Endothelial cell of umbilical vein (primary cell): ENCODE measurements around the gene NDUFB6. TPM values are rescaled to one million over a fixed set of nuclear protein-coding genes. Genes with fewer than 3 reads are reported as not detected.

Experiments used
- BruUV-seq: library from RNA; stranded (reverse); fragments of 400-500 nt; replicated peaks from 2 replicates; lab custom pipeline; 2021; lab: Mats Ljungman, UMichigan
- CTCF ChIA-PET: fragments of 300-600, 350-600 bp; sonication (Branson Sonifier 250); formaldehyde crosslinking; loops from one replicate; lab custom pipeline; 2021; ENCODE audit warnings: antibody characterized with exemption, inconsistent platforms; lab: Charles Lee
- POLR2A ChIA-PET: fragments of 300-600, 350-600 bp; sonication (Branson Sonifier 250); formaldehyde crosslinking; loops from one replicate; lab custom pipeline; 2021; ENCODE audit warnings: antibody characterized with exemption, inconsistent platforms; lab: Charles Lee
- DNase-seq: peaks from one replicate; pipeline ENCODE4 v3.0.0-alpha.2; 2011; ENCODE audit warnings: low read depth, low spot score
- FAIRE-seq: peaks from 2 replicates; lab custom pipeline; 2011; peaks lifted over from hg19 to GRCh38; lab: Jason Lieb, UNC
- H2AFZ ChIP-seq: 2 replicates; pipeline ENCODE4 v1.6.0; 2012; ENCODE audit warnings: low read depth, low read length, control low read depth, inconsistent platforms
- H3K27ac ChIP-seq: 2 replicates; pipeline ENCODE4 v1.5.1; 2011; ENCODE audit warnings: low read depth, mild to moderate bottlenecking, control low read depth, low read length, moderate library complexity; ENCODE audit not compliant: insufficient read depth
- H3K27me3 ChIP-seq, 2 experiments: 2 replicates each; pipeline versions ENCODE4 v1.6.0 to v1.6.1; 2011; ENCODE audit warnings: low read length in 2 of 2, mixed read lengths in 1 of 2; ENCODE audit not compliant: control insufficient read depth in 2 of 2, insufficient read depth in 2 of 2
- H3K36me3 ChIP-seq, 2 experiments: 2 replicates in 1 of 2; 3 replicates in 1 of 2; pipeline ENCODE4 v1.5.1; 2011; ENCODE audit warnings: low read length in 2 of 2, mild to moderate bottlenecking in 1 of 2, moderate library complexity in 1 of 2; ENCODE audit not compliant: control insufficient read depth in 2 of 2, insufficient read depth in 2 of 2; ENCODE audit errors: extremely low read depth in 1 of 2
- H3K4me1 ChIP-seq: 3 replicates; pipeline ENCODE4 v1.5.1; 2011; ENCODE audit warnings: mild to moderate bottlenecking, low read length; ENCODE audit not compliant: control insufficient read depth, insufficient read depth; ENCODE audit errors: extremely low read depth
- H3K4me2 ChIP-seq: 2 replicates; pipeline ENCODE4 v1.6.1; 2011; ENCODE audit warnings: low read length, control low read depth, mixed read lengths; ENCODE audit not compliant: insufficient read depth
- H3K4me3 ChIP-seq, 3 experiments: fragments of 200-600 bp in 1 of 3; sonication (generic), shearing (Covaris generic) in 1 of 3; replicated peaks in 1 of 3; 2 replicates each; pipeline ENCODE4 v1.5.1; 2011 to 2016; ENCODE audit warnings: control low read depth in 3 of 3, low read length in 3 of 3, mild to moderate bottlenecking in 2 of 3, inconsistent platforms in 1 of 3, low read depth in 1 of 3, moderate library complexity in 1 of 3; ENCODE audit not compliant: insufficient read depth in 1 of 3
- H3K79me2 ChIP-seq: 2 replicates; pipeline ENCODE4 v1.6.0; 2012; ENCODE audit warnings: low read length, inconsistent platforms; ENCODE audit not compliant: control insufficient read depth, insufficient read depth
- H3K9ac ChIP-seq: replicated peaks from 2 replicates; pipeline ENCODE3; 2011; ENCODE audit warnings: low read length, control low read depth; ENCODE audit not compliant: insufficient read depth; ENCODE audit errors: extremely low read depth
- H3K9me1 ChIP-seq: replicated peaks from 3 replicates; pipeline ENCODE4 v1.6.0; 2011; ENCODE audit warnings: mild to moderate bottlenecking, low read length; ENCODE audit not compliant: control insufficient read depth, insufficient read depth; ENCODE audit errors: extremely low read depth
- H3K9me3 ChIP-seq: replicated peaks from 2 replicates; pipeline ENCODE4 v1.5.1; 2012; ENCODE audit warnings: low read length, inconsistent platforms; ENCODE audit not compliant: control insufficient read depth, insufficient read depth
- H4K20me1 ChIP-seq: replicated peaks from 2 replicates; pipeline ENCODE3; 2011; ENCODE audit warnings: mild to moderate bottlenecking, low read length; ENCODE audit not compliant: control insufficient read depth, insufficient read depth; ENCODE audit errors: extremely low read depth
- CTCF ChIP-seq, 2 donors: IDR thresholded peaks; 1 replicate in 1 of 2; 2 replicates in 1 of 2; pipeline ENCODE4 v1.5.1; 2011; ENCODE audit warnings: low read length in 2 of 2, mild to moderate bottlenecking in 2 of 2, moderate library complexity in 2 of 2, control low read depth in 1 of 2, inconsistent platforms in 1 of 2, low read depth in 1 of 2; ENCODE audit not compliant: insufficient read depth in 1 of 2; ENCODE audit errors: extremely low read depth in 1 of 2
- EZH2 ChIP-seq: IDR thresholded peaks from 2 replicates; pipeline ENCODE4 v1.6.1; 2012; ENCODE audit warnings: borderline replicate concordance, low read depth, mild to moderate bottlenecking, moderate library complexity, low read length, inconsistent platforms; ENCODE audit not compliant: severe bottlenecking
- FOS ChIP-seq: IDR thresholded peaks from 2 replicates; pipeline ENCODE4 v1.6.1; 2011; ENCODE audit warnings: mild to moderate bottlenecking, low read length, moderate library complexity, borderline replicate concordance; ENCODE audit not compliant: insufficient read depth
- GATA2 ChIP-seq: IDR thresholded peaks from 2 replicates; pipeline ENCODE4 v1.7.0; 2011; ENCODE audit warnings: low read depth, mild to moderate bottlenecking, moderate library complexity, mixed read lengths, low read length; ENCODE audit not compliant: insufficient read length, insufficient read depth
- JUN ChIP-seq: IDR thresholded peaks from 2 replicates; pipeline ENCODE4 v1.6.1; 2011; ENCODE audit warnings: borderline replicate concordance, low read depth; ENCODE audit not compliant: insufficient read length, insufficient read depth
- MYC ChIP-seq: IDR thresholded peaks from one replicate; pipeline ENCODE4 v1.6.1; 2011; ENCODE audit warnings: mild to moderate bottlenecking, low read depth, low read length
- POLR2A ChIP-seq: IDR thresholded peaks from 2 replicates; pipeline ENCODE4 v1.6.1; 2012; ENCODE audit warnings: low read depth, mild to moderate bottlenecking, control low read depth, low read length
- POLR2AphosphoS5 ChIP-seq: IDR thresholded peaks from 2 replicates; pipeline ENCODE4 v1.6.1; 2012; ENCODE audit warnings: low read depth, mild to moderate bottlenecking, control low read depth, low read length, moderate library complexity; ENCODE audit not compliant: insufficient read depth
- dilution Hi-C: fragments of 300-500 bp; cut with MboI; formaldehyde crosslinking; loops from one replicate; pipeline ENCODE4 v1.15.0; 2019; ENCODE audit warnings: low sequenced_read_pairs; ENCODE audit not compliant: extremely low pct_ligation_motif_present
- intact Hi-C: fragments of 100-400 bp; cut with micrococcal nuclease; formaldehyde crosslinking; loops from one replicate; pipeline ENCODE4 v1.10.0; 2022
- polyA plus RNA-seq, 4 experiments: library from polyadenylated mRNA; depleted of rRNA in 3 of 4; stranded (reverse) in 3 of 4; unstranded in 1 of 4; fragments of >200 nt; gene quantifications; 2 replicates each; pipeline versions ENCODE4 v1.2.1 to v1.2.3, GENCODE V29; 2011 to 2012; ENCODE audit warnings: missing spikeins in 1 of 4
- total RNA-seq: library from RNA; stranded (reverse); gene quantifications from 2 replicates; pipeline ENCODE4 v1.2.3, GENCODE V29; 2021
- TF ChIP-seq, protein P1 (sequence below): IDR thresholded peaks from 2 replicates; pipeline ENCODE4 v1.6.1; 2011; ENCODE audit not compliant: insufficient read depth, insufficient read length

NDUFB6 gene
- total and polyA plus RNA-seq, 2 donors (not counting 3 experiments of a cell fraction or from before 2014, with no cell fraction given): 53.5 to 59.2 TPM

DNA sequence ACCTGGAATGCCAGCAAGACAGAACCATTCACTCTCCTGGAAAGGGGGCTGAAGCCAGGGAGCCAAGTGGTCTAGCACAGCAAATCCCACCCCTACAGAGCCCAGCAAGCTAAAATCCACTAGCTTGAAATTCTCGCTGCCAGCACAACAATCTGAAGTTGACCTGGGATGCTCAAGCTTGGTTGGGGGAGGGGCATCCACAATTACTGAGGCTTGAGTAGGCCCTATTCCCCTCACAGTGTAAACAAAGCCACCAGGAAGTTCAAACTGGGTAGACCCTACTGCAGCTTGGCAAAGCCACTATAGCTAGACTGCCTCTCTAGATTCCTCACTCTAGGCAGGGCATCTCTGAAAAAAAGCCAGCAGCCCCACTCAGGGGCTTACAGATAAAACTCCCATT lies 64.2 kb downstream of the NDUFB6 start:
- ChIA-PET POLR2A (no interaction called here), CTCF (interaction anchor here (0.6 to 4.1 kb wide), 7 partner anchors 11 to 130 kb away, joined by 3 to 28 read pairs (median 4); partner anchors contain the start of gene RIGI)
- FAIRE-seq: no peak

GRCh38 chr9:32503008-32503407 lies 70.0 kb downstream of the NDUFB6 start:
- CTCF ChIA-PET: interaction anchor here (1.7 kb wide), 1 partner anchor 23 kb away, joined by 11 read pairs; the partner anchor contains the start of gene RIGI
- no peaks in the 10 kb centered on the region for H3K9me1 ChIP-seq
- no peak for TF ChIP-seq GATA2
- no peak for TF ChIP-seq CTCF (IDR thresholded peaks at IDR 0.05; ENCODE audit: extremely low read depth in 1 of 2, insufficient read depth in 1 of 2, low read depth in 1 of 2, low read length in 2 of 2)
- no peak for TF ChIP-seq FOS
- no peak for TF ChIP-seq JUN
- no peak for TF ChIP-seq MYC
- TF ChIP-seq POLR2A: no peak
- no peak for TF ChIP-seq EZH2
- TF ChIP-seq, protein P1, sequence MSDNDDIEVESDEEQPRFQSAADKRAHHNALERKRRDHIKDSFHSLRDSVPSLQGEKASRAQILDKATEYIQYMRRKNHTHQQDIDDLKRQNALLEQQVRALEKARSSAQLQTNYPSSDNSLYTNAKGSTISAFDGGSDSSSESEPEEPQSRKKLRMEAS: no peak
- no peak for TF ChIP-seq POLR2AphosphoS5
- dilution Hi-C loops (no loop called here), intact Hi-C loops (loop anchor here (2.0 kb wide), 1 partner anchor 72 kb away; no protein-coding TSS in a partner anchor)
- H4K20me1 ChIP-seq: no peaks in the 10 kb centered on the region
- no peak overlapping the region for H2AFZ ChIP-seq
- DNase-seq (peak; percentile 12), FAIRE-seq (no peak)
- peak overlapping the region; percentile 19 for H3K4me2 ChIP-seq
- H3K79me2 ChIP-seq: peaks cover 5% of the 10 kb centered on the region
- peaks cover 48% of the 10 kb centered on the region for H3K4me1 ChIP-seq
- peak overlapping the region; percentile 90 for H3K27ac ChIP-seq
- H3K4me3 ChIP-seq: no peak overlapping the region
- H3K27me3 ChIP-seq: no peaks in the 10 kb centered on the region
- peak overlapping the region; percentile 40 for H3K9ac ChIP-seq
- POLR2A ChIA-PET: interaction anchor here (1.3 kb wide), 1 partner anchor 23 kb away, joined by 5 read pairs; the partner anchor contains the start of gene RIGI
- TSS peak; percentile 90 for BruUV-seq
- peaks cover 0 to 3% of the 10 kb centered on the region in 2 experiments for H3K36me3 ChIP-seq
- H3K9me3 ChIP-seq: no peaks in the 10 kb centered on the region

More for the DNA sequence above, 64.2 kb downstream of the NDUFB6 start:
- no peak overlapping the region for H3K4me2 ChIP-seq
- no peak overlapping the region for H2AFZ ChIP-seq
- DNase-seq: no peak
- no peak overlapping the region for H3K4me3 ChIP-seq
- no TSS peak for BruUV-seq
- no peaks in the 10 kb centered on the region for H3K36me3 ChIP-seq
- H3K27me3 ChIP-seq: no peaks in the 10 kb centered on the region
- TF ChIP-seq, protein P1: no peak
- TF ChIP-seq GATA2 (no peak), POLR2A (no peak), POLR2AphosphoS5 (no peak), JUN (no peak), MYC (no peak), EZH2 (no peak)
- H3K9ac ChIP-seq: no peak overlapping the region
- no peaks in the 10 kb centered on the region for H3K9me1 ChIP-seq
- no peak overlapping the region for H3K27ac ChIP-seq
- dilution Hi-C loops (no loop called here), intact Hi-C loops (no loop called here)
- H3K9me3 ChIP-seq: no peaks in the 10 kb centered on the region
- peaks cover 13% of the 10 kb centered on the region for H3K4me1 ChIP-seq
- H4K20me1 ChIP-seq: no peaks in the 10 kb centered on the region
- H3K79me2 ChIP-seq: peaks cover 7% of the 10 kb centered on the region
